Frontal cortex (tissue), 4 donors: Measurements from ENCODE around the gene PYCARD. TPM values are rescaled to one million over a fixed set of nuclear protein-coding genes. Genes with fewer than 3 reads are reported as not detected.
"Not testable (repeated sequence)": the region's sequence is repeated elsewhere in the genome, so short reads cannot be mapped to it uniquely, and the experiment has no call there.

Experiments used
- DNase-seq, 2 donors: peaks; one replicate each; pipeline ENCODE4 v3.0.0; 2012; ENCODE audit warnings: low spot score in 2 of 2
- FAIRE-seq: peaks from 2 replicates; lab custom pipeline; 2012; peaks lifted over from hg19 to GRCh38; lab: Jason Lieb, UNC
- total RNA-seq: library from RNA; depleted of rRNA; stranded (reverse); fragments of >200 nt; gene quantifications from one replicate; pipeline ENCODE4 v1.2.3, GENCODE V29; 2014
- donor health status: control.
- donor health status: control.
- donor health status: control.

PYCARD gene
- 1.6 TPM for total RNA-seq

- DNase-seq, result no peak
- FAIRE-seq, result no peak
These were observed at the start of gene PYCARD for GRCh38 chr16:31202414-31203375. PYCARD (minus strand) TSS chr16:31202760; CDS start chr16:31202690, 70 bp downstream.

DNA sequence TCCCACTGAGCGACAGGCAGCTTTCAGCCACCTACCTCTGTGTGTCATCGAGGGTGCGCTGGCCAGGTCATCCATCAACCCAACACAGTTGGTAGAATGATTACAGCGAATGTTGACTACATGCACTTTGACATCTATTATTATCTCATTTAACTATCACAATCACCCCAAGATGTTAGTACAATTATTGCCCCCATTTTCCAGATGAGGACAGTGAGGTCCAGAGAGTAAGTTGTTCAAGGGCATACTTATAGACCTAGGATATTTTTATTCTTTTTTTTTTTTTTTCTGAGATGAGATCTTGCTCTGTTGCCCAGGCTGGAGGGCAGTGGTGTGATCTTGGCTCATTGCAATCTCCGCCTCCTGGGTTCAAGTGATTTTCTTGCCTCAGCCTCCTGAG, 48.9 kb upstream of the PYCARD start:
- DNase-seq (no peak), FAIRE-seq (no peak)

DNA sequence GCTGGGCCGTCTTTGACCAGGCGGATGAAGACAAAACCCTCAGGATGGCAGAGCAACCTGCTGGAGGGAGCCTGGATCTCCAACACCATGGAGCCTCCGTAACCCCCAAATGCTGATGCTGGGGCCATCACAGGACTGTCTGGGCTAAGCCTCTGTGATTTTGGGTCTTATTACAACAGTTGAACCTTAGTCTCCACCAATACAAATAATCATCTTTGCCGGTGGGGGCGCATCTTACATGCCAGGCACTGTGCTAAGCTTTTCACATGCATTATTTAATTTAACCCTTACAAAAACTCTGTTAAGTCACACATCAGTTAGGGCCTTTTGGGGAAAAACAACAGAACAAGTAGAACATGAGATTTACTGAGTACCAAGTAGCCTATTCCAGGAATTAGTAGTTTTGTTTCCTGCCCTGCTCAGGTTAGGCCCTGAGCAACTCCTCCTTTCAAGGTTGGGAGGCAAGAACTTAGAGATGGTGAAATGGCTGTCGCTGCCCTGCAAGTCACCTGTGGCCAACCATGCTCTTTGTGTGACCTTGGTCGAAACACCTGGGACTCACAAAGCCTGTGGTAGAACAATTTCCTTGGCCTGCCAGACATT, 48.3 kb upstream of the PYCARD start:
- DNase-seq (no peak), FAIRE-seq (no peak)

- no peak for FAIRE-seq
- no peak for DNase-seq
These were observed 45.8 kb upstream of the PYCARD start for GRCh38 chr16:31248344-31248743.

GRCh38 chr16:31246296-31246695, 43.7 kb upstream of the PYCARD start:
- no peak for FAIRE-seq

GRCh38 chr16:31245598-31245997, 43.0 kb upstream of the PYCARD start:
- FAIRE-seq, result not testable (repeated sequence)

More at GRCh38 chr16:31246296-31246695, 43.7 kb upstream of the PYCARD start:
- no peak for DNase-seq

GRCh38 chr16:31243734-31244670, 41.4 kb upstream of the PYCARD start:
- no peak for FAIRE-seq

More at GRCh38 chr16:31245598-31245997, 43.0 kb upstream of the PYCARD start:
- DNase-seq, result not testable (repeated sequence)

DNA sequence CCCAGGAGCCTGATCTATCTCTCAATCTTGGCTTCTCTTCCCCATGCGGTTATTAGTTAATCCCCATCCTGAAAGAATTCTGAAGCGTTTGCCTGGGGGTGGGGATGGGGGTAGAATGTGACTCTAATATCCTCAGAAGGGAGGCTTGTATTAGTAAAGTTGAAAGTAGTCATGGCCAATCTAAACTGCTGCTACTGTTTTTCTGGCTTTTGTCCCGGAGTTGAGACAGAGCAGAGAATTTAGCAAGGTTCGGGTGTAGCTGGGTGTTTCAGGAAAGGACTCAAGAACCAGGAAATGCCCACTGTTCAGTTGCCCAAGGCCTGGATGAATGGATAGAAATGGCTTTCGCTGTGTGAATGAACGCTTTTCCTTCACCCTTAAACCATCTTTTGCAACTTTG, 39.6 kb upstream of the PYCARD start:
- DNase-seq (no peak), FAIRE-seq (no peak)

More at GRCh38 chr16:31243734-31244670, 41.4 kb upstream of the PYCARD start:
- no peak for DNase-seq

- no peak for FAIRE-seq
- no peak for DNase-seq
These were observed 35.5 kb upstream of the PYCARD start for GRCh38 chr16:31238041-31238440.

DNA sequence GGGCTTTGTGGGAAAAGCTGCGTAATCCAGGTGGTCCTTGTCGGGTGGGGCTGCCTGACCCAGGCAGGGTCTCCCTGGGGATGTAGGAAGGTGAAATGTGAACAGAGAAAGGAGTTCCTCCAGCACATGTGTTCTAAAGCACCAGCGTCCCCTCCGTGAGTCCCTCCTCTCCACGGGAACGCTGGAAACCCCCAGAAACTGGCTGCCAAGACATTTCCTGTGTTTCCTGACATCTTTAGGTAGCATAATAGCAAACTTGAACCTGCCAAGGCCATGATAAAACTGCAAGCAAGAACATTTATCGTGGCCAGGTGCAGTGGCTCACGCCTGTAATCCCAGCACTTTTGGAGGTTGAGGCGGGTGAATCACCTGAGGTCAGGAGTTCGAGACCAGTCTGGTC, 26.9 kb upstream of the PYCARD start:
- FAIRE-seq (no peak), DNase-seq (no peak)

- DNase-seq (no peak), FAIRE-seq (no peak)
These were observed 25.6 kb upstream of the PYCARD start for GRCh38 chr16:31228206-31228605.

GRCh38 chr16:31225193-31225592, 22.6 kb upstream of the PYCARD start:
- FAIRE-seq (no peak), DNase-seq (no peak)

DNA sequence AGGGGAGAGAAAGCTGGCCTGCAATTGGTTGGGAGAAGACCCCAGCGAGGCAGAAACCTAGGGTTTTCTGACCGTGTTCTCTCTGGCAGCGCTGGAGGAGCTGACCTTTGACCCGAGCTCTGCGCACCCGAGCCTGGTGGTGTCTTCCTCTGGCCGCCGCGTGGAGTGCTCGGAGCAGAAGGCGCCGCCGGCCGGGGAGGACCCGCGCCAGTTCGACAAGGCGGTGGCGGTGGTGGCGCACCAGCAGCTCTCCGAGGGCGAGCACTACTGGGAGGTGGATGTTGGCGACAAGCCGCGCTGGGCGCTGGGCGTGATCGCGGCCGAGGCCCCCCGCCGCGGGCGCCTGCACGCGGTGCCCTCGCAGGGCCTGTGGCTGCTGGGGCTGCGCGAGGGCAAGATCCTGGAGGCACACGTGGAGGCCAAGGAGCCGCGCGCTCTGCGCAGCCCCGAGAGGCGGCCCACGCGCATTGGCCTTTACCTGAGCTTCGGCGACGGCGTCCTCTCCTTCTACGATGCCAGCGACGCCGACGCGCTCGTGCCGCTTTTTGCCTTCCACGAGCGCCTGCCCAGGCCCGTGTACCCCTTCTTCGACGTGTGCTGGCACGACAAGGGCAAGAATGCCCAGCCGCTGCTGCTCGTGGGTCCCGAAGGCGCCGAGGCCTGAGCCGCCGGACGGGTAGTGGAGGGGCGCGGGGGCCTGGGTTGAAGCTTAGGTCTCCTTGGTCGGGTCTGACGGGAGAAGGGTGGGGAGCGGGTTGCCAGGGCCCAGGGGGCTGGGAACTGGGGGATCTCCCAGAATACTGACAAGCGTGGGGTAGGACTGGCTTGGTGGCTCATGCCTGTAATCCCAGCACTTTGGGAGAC, 21.8 kb upstream of the PYCARD start:
- no peak for DNase-seq
- no peak for FAIRE-seq

GRCh38 chr16:31223044-31223443, 20.5 kb upstream of the PYCARD start:
- DNase-seq (no peak), FAIRE-seq (no peak)

GRCh38 chr16:31221357-31222160, 19.0 kb upstream of the PYCARD start:
- FAIRE-seq, result no peak
- peak in 1 of 2 donors; percentile 12 for DNase-seq

- DNase-seq (no peak), FAIRE-seq (no peak)
These were observed 16.7 kb upstream of the PYCARD start for GRCh38 chr16:31219154-31219741.

DNA sequence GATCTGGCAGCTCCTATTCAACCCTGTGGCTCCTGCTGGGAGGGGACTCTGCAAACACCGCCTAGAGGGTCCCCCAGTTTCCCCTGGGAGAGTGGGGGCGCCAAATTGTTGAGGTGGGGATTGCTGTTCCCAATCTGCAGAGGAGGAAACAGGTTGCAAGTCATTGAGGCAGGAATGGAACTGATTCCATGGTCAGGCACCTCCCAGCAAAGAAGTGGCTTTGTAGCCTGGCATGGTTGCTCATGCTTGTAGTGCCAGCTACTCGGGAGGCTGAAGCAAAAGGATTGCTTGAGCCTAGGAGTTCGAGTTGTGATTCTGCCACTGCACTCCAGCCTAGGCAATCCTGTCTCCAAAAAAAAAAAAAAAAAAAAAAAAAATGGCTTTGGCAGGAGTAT, 14.6 kb upstream of the PYCARD start:
- DNase-seq, result no peak
- no peak for FAIRE-seq
